IMR-90 (cell line): ENCODE measurements around the gene EEF1E1. TPM values are rescaled to one million over a fixed set of nuclear protein-coding genes. Genes with fewer than 3 reads are reported as not detected.

Source experiments
- ATAC-seq: fragments of 200-7000 bp; cut with Tn5 transposase; 2 replicates; pipeline ENCODE4 v1.9.1; 2020; ENCODE audit warnings: low read depth, mild to moderate bottlenecking, moderate library complexity
- BruUV-seq: library from RNA; stranded (reverse); fragments of 400-500 nt; replicated peaks from 2 replicates; lab custom pipeline; 2021; lab: Mats Ljungman, UMichigan
- CTCF ChIA-PET: fragments of 300-600 bp; formaldehyde crosslinking; extraction: SDS; loops from one replicate; lab custom pipeline; 2021; ENCODE audit warnings: antibody characterized with exemption; lab: Yijun Ruan, JAX
- POLR2A ChIA-PET: fragments of 300-600 bp; sonication (Branson Sonifier 250); formaldehyde crosslinking; loops from one replicate; lab custom pipeline; 2022; ENCODE audit warnings: antibody characterized with exemption; ENCODE audit not compliant: unreplicated experiment; lab: Charles Lee
- DNase-seq: peaks from one replicate; pipeline ENCODE4 v3.0.0; 2013
- H2AFZ ChIP-seq: replicated peaks from 2 replicates; pipeline ENCODE3; 2013; ENCODE audit warnings: low read length, mild to moderate bottlenecking; ENCODE audit not compliant: poor library complexity
- H2AK5ac ChIP-seq: 2 replicates; pipeline ENCODE4 v1.6.1; 2013; ENCODE audit warnings: low read depth, low read length, inconsistent platforms
- H2AK9ac ChIP-seq: replicated peaks from 2 replicates; pipeline ENCODE3; 2013; ENCODE audit warnings: mild to moderate bottlenecking, low read depth, low read length, moderate library complexity; ENCODE audit not compliant: poor library complexity
- H2BK120ac ChIP-seq: 2 replicates; pipeline ENCODE4 v1.6.1; 2013; ENCODE audit warnings: low read depth, low read length, inconsistent platforms
- H2BK15ac ChIP-seq: 3 replicates; pipeline ENCODE4 v1.6.1; 2013; ENCODE audit warnings: low read depth, low read length, inconsistent platforms
- H2BK20ac ChIP-seq: 2 replicates; pipeline ENCODE4 v1.6.1; 2013; ENCODE audit warnings: low read depth, mild to moderate bottlenecking, inconsistent platforms, low read length, moderate library complexity
- H2BK5ac ChIP-seq: 2 replicates; pipeline ENCODE4 v1.6.1; 2013; ENCODE audit warnings: mild to moderate bottlenecking, low read depth, low read length, inconsistent platforms; ENCODE audit not compliant: poor library complexity, severe bottlenecking
- H3K14ac ChIP-seq: replicated peaks from 2 replicates; pipeline ENCODE4 v1.6.1; 2013; ENCODE audit warnings: low read depth, low read length, inconsistent platforms
- H3K18ac ChIP-seq: 2 replicates; pipeline ENCODE4 v1.6.1; 2013; ENCODE audit warnings: low read depth, low read length, control low read depth
- H3K23ac ChIP-seq: 2 replicates; pipeline ENCODE4 v1.6.1; 2013; ENCODE audit warnings: low read depth, low read length, inconsistent platforms
- H3K27ac ChIP-seq: 2 replicates; pipeline ENCODE4 v1.5.1; 2013; ENCODE audit warnings: mild to moderate bottlenecking, control low read depth, low read length; ENCODE audit not compliant: insufficient read depth
- H3K27me3 ChIP-seq: 2 replicates; pipeline ENCODE4 v1.6.1; 2013; ENCODE audit warnings: low read length; ENCODE audit not compliant: control insufficient read depth, insufficient read depth
- H3K36me3 ChIP-seq: 2 replicates; pipeline ENCODE4 v1.6.1; 2013; ENCODE audit warnings: low read length, mixed read lengths; ENCODE audit not compliant: control insufficient read depth, insufficient read depth
- H3K4ac ChIP-seq: 2 replicates; pipeline ENCODE4 v1.6.1; 2013; ENCODE audit warnings: low read depth, low read length, inconsistent platforms
- H3K4me1 ChIP-seq: 2 replicates; pipeline ENCODE4 v1.6.1; 2013; ENCODE audit warnings: low read length, mixed read lengths; ENCODE audit not compliant: control insufficient read depth, insufficient read depth
- H3K4me2 ChIP-seq: 2 replicates; pipeline ENCODE4 v1.6.1; 2013; ENCODE audit warnings: low read depth, mild to moderate bottlenecking, control low read depth, low read length, moderate library complexity
- H3K4me3 ChIP-seq: 2 replicates; pipeline ENCODE4 v1.5.1; 2013; ENCODE audit warnings: low read depth, mild to moderate bottlenecking, control low read depth, low read length, moderate library complexity; ENCODE audit not compliant: insufficient read depth
- H3K56ac ChIP-seq: 2 replicates; pipeline ENCODE4 v1.6.1; 2013; ENCODE audit warnings: low read length, inconsistent platforms; ENCODE audit not compliant: insufficient read depth; ENCODE audit errors: extremely low read depth
- H3K79me1 ChIP-seq, 2 experiments: 2 replicates each; pipeline ENCODE4 v1.6.1; 2013; ENCODE audit warnings: low read length in 2 of 2, inconsistent platforms in 1 of 2, low read depth in 1 of 2
- H3K9ac ChIP-seq: 2 replicates; pipeline ENCODE4 v1.6.1; 2013; ENCODE audit warnings: low read depth, low read length, control low read depth
- H3K9me1 ChIP-seq: 2 replicates; pipeline ENCODE4 v1.6.1; 2013; ENCODE audit warnings: low read length, inconsistent platforms; ENCODE audit not compliant: insufficient read depth
- H3K9me3 ChIP-seq: 2 replicates; pipeline ENCODE4 v1.6.1; 2013; ENCODE audit warnings: low read length; ENCODE audit not compliant: control insufficient read depth, insufficient read depth
- H4K20me1 ChIP-seq: 2 replicates; pipeline ENCODE4 v1.6.1; 2013; ENCODE audit warnings: low read length, inconsistent platforms; ENCODE audit not compliant: insufficient read depth
- H4K5ac ChIP-seq: 2 replicates; pipeline ENCODE4 v1.6.1; 2013; ENCODE audit warnings: mild to moderate bottlenecking, low read depth, low read length, control low read depth
- H4K8ac ChIP-seq, 2 experiments: 2 replicates each; pipeline ENCODE4 v1.6.1; 2013; ENCODE audit warnings: low read depth in 2 of 2, low read length in 2 of 2, control low read depth in 1 of 2, inconsistent platforms in 1 of 2
- H4K91ac ChIP-seq: 2 replicates; pipeline ENCODE4 v1.6.1; 2013; ENCODE audit warnings: low read depth, low read length, inconsistent platforms; ENCODE audit not compliant: insufficient read depth
- CEBPB ChIP-seq: IDR thresholded peaks from 2 replicates; pipeline ENCODE4 v1.6.1; 2012; ENCODE audit warnings: low read depth, low read length, improper control_type of control experiment
- WGBS, 2 experiments: methylation state at CpG; one replicate each; pipeline versions ENCODE4 v1.1.5 to v1.1.7; 2013; ENCODE audit warnings: missing lambda C conversion rate in 2 of 2; ENCODE audit not compliant: insufficient read length in 1 of 2; ENCODE audit errors: extremely low coverage in 2 of 2; 5-methylcytosine and 5-hydroxymethylcytosine counted together
- dilution Hi-C: fragments of 300-500 bp; cut with HindIII; formaldehyde crosslinking; loops from one replicate; pipeline ENCODE4 v1.14.3; 2018; ENCODE audit warnings: low sequenced_read_pairs; ENCODE audit not compliant: unreplicated experiment
- in situ Hi-C: fragments of 300-500 bp; cut with MboI; formaldehyde crosslinking; loops from 3 replicates; pipeline ENCODE4 v1.14.3; 2019; ENCODE audit warnings: low sequenced_read_pairs, inconsistent platforms, mixed read lengths
- intact Hi-C: fragments of 100-400 bp; cut with micrococcal nuclease; formaldehyde crosslinking; loops from 2 replicates; pipeline ENCODE4 v1.10.0; 2022
- polyA plus RNA-seq, 3 experiments: library from polyadenylated mRNA; depleted of rRNA; stranded (reverse); fragments of >200 nt; gene quantifications; 2 replicates each; pipeline ENCODE4 v1.2.3, GENCODE V29; 2012; ENCODE audit warnings: low replicate concordance in 1 of 3
- total RNA-seq: library from RNA; depleted of rRNA; stranded (reverse); fragments of >200 nt; gene quantifications from 2 replicates; pipeline ENCODE4 v1.2.3, GENCODE V29; 2012

The EEF1E1 gene
- total and polyA plus RNA-seq, 2 of the 4 experiments (the other 2 are of a cell fraction): 65.8 to 68.6 TPM

DNA sequence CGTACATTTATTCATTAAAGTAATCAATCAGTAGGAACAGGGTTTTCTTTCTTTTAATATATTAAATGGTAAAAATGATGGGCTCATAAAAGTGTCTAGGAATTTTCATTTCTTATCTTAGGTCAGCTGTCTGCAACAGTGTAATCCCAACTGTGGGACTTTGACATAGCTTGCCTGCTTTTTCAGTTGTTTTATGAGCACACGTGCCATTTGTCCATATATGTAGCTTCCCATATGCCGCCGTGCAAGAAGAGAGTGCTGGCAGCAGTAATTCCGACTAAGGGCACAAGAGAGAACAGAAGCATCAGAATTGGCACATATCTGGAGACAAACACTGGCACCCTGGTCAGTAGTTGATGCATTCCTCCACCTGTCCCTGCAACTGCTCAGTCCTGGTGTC is 20.9 kb upstream of the EEF1E1 start:
- H3K56ac ChIP-seq: no peak overlapping the region
- no peak overlapping the region for H2AK9ac ChIP-seq
- no peak overlapping the region for H2BK15ac ChIP-seq
- no peak overlapping the region for H3K4ac ChIP-seq
- intact Hi-C loops (no loop called here), in situ Hi-C loops (no loop called here), dilution Hi-C loops (no loop called here)
- DNase-seq: no peak
- no peak overlapping the region for H4K8ac ChIP-seq
- H3K23ac ChIP-seq: no peak overlapping the region
- no peaks in the 10 kb centered on the region for H3K4me1 ChIP-seq
- H3K9me3 ChIP-seq: no peaks in the 10 kb centered on the region; the same call in 1 of the 2 replicates
- H2BK120ac ChIP-seq: no peak overlapping the region
- H3K9me1 ChIP-seq: no peaks in the 10 kb centered on the region
- H4K5ac ChIP-seq: no peak overlapping the region
- H2BK5ac ChIP-seq: no peak overlapping the region
- no peak for ATAC-seq
- BruUV-seq: no TSS peak
- H3K27me3 ChIP-seq: no peaks in the 10 kb centered on the region
- no peaks in the 10 kb centered on the region for H3K36me3 ChIP-seq
- no peak overlapping the region for H3K9ac ChIP-seq
- H3K27ac ChIP-seq: no peak overlapping the region
- WGBS, 2 experiments: 40% methylated on average over 1 of the region's 5 CpGs; no CpG with 5 or more reads in 1 of the 2 experiments
- no peak overlapping the region for H3K4me2 ChIP-seq
- TF ChIP-seq CEBPB: no peak
- POLR2A ChIA-PET: interaction anchor here (0.6 kb wide), 1 partner anchor 58 kb away, joined by 3 read pairs; no protein-coding TSS in a partner anchor
- CTCF ChIA-PET: interaction anchor here (1.5 kb wide), 1 partner anchor 8 kb away, joined by 5 read pairs; no protein-coding TSS in a partner anchor
- H4K20me1 ChIP-seq: no peaks in the 10 kb centered on the region
- no peak overlapping the region for H3K4me3 ChIP-seq
- no peak overlapping the region for H4K91ac ChIP-seq
- no peak overlapping the region for H3K14ac ChIP-seq
- no peak overlapping the region for H2BK20ac ChIP-seq
- H3K18ac ChIP-seq: no peak overlapping the region
- no peak overlapping the region for H2AFZ ChIP-seq
- no peak overlapping the region for H2AK5ac ChIP-seq
- no peaks in the 10 kb centered on the region for H3K79me1 ChIP-seq
